Osteoblast (primary cell): Measurements from ENCODE around the gene CCK. TPM values are rescaled to one million over a fixed set of nuclear protein-coding genes. Genes with fewer than 3 reads are reported as not detected.

ENCODE experiments used
- DNase-seq: peaks from one replicate; pipeline ENCODE4 v3.0.0; 2011; ENCODE audit warnings: low spot score, mixed read lengths; ENCODE audit not compliant: insufficient read length; ENCODE audit errors: missing footprints
- H2AFZ ChIP-seq: 2 replicates; pipeline ENCODE4 v1.6.0; 2011; ENCODE audit warnings: mild to moderate bottlenecking, low read length
- H3K27ac ChIP-seq: 2 replicates; pipeline ENCODE4 v1.5.1; 2011; ENCODE audit warnings: mild to moderate bottlenecking, low read depth, low read length, moderate library complexity
- H3K27me3 ChIP-seq: 2 replicates; pipeline ENCODE4 v1.6.0; 2012; ENCODE audit warnings: mild to moderate bottlenecking, control low read depth, inconsistent platforms, low read length, moderate library complexity; ENCODE audit not compliant: insufficient read depth
- H3K36me3 ChIP-seq: 2 replicates; pipeline ENCODE4 v1.5.1; 2011; ENCODE audit warnings: mild to moderate bottlenecking, low read length, control low read depth, moderate library complexity; ENCODE audit not compliant: insufficient read depth
- H3K4me1 ChIP-seq: 2 replicates; pipeline ENCODE4 v1.5.1; 2011; ENCODE audit warnings: mild to moderate bottlenecking, low read length, control low read depth, moderate library complexity; ENCODE audit not compliant: insufficient read depth
- H3K4me2 ChIP-seq: 2 replicates; pipeline ENCODE4 v1.6.0; 2011; ENCODE audit warnings: mild to moderate bottlenecking, low read length; ENCODE audit not compliant: insufficient read depth
- H3K4me3 ChIP-seq: fragments of 200-600 bp; sonication (generic); 3 replicates; pipeline ENCODE4 v1.5.1; 2012; ENCODE audit warnings: mild to moderate bottlenecking, low read length, inconsistent platforms; ENCODE audit not compliant: insufficient read depth
- H3K79me2 ChIP-seq: 2 replicates; pipeline ENCODE4 v1.6.0; 2012; ENCODE audit warnings: mild to moderate bottlenecking, low read length, control low read depth, inconsistent platforms; ENCODE audit not compliant: insufficient read depth
- H3K9me3 ChIP-seq: 2 replicates; pipeline ENCODE4 v1.5.1; 2011; ENCODE audit warnings: low read depth, low read length, control low read depth
- H4K20me1 ChIP-seq: 2 replicates; pipeline ENCODE4 v1.6.0; 2012; ENCODE audit warnings: mild to moderate bottlenecking, low read length, control low read depth; ENCODE audit not compliant: insufficient read depth
- CTCF ChIP-seq: IDR thresholded peaks from 2 replicates; pipeline ENCODE4 v1.5.1; 2011; ENCODE audit warnings: mild to moderate bottlenecking, low read depth, low read length, moderate library complexity; ENCODE audit errors: extremely low read depth
- total RNA-seq: library from RNA; depleted of rRNA; stranded (reverse); fragments of >200 nt; gene quantifications from 2 replicates; pipeline ENCODE4 v1.2.3, GENCODE V29; 2012

CCK gene
- total RNA-seq, 1 donor, result not detected

GRCh38 chr3:42298259-42298658 lies 32.3 kb upstream of the CCK start:
- H3K27ac ChIP-seq, result no peak overlapping the region
- no peaks in the 10 kb centered on the region for H3K36me3 ChIP-seq
- no peak overlapping the region for H3K4me2 ChIP-seq
- DNase-seq, result no peak
- H3K4me3 ChIP-seq, result no peak overlapping the region
- H3K4me1 ChIP-seq, result no peaks in the 10 kb centered on the region
- H3K27me3 ChIP-seq, result no peaks in the 10 kb centered on the region
- H2AFZ ChIP-seq, result no peak overlapping the region
- no peaks in the 10 kb centered on the region for H3K79me2 ChIP-seq
- H3K9me3 ChIP-seq, result no peaks in the 10 kb centered on the region
- H4K20me1 ChIP-seq, result no peaks in the 10 kb centered on the region
- TF ChIP-seq CTCF, result no peak

GRCh38 chr3:42292009-42292408 lies 26.0 kb upstream of the CCK start:
- H2AFZ ChIP-seq, result no peak overlapping the region
- no peaks in the 10 kb centered on the region for H3K36me3 ChIP-seq
- H3K4me1 ChIP-seq, result no peaks in the 10 kb centered on the region
- no peak overlapping the region for H3K27ac ChIP-seq
- no peaks in the 10 kb centered on the region for H3K79me2 ChIP-seq
- H3K4me2 ChIP-seq, result no peak overlapping the region
- H3K4me3 ChIP-seq, result no peak overlapping the region
- no peaks in the 10 kb centered on the region for H3K9me3 ChIP-seq
- TF ChIP-seq CTCF, result no peak
- H3K27me3 ChIP-seq, result no peaks in the 10 kb centered on the region
- H4K20me1 ChIP-seq, result no peaks in the 10 kb centered on the region
- DNase-seq, result no peak

GRCh38 chr3:42290966-42291714 lies 25.2 kb upstream of the CCK start:
- Histone ChIP-seq H3K4me2 (no peak overlapping the region), H3K27ac (no peak overlapping the region), H3K79me2 (no peaks in the 10 kb centered on the region), H3K27me3 (no peaks in the 10 kb centered on the region), H2AFZ (no peak overlapping the region), H3K36me3 (no peaks in the 10 kb centered on the region), H3K4me1 (no peaks in the 10 kb centered on the region), H3K4me3 (no peak overlapping the region), H3K9me3 (no peaks in the 10 kb centered on the region), H4K20me1 (no peaks in the 10 kb centered on the region)
- no peak for DNase-seq
- TF ChIP-seq CTCF, result no peak

GRCh38 chr3:42289026-42289425 lies 23.0 kb upstream of the CCK start:
- Histone ChIP-seq H3K36me3 (no peaks in the 10 kb centered on the region), H3K4me1 (no peaks in the 10 kb centered on the region), H3K4me2 (no peak overlapping the region), H3K4me3 (no peak overlapping the region), H3K9me3 (no peaks in the 10 kb centered on the region), H3K27me3 (no peaks in the 10 kb centered on the region), H2AFZ (no peak overlapping the region), H3K27ac (no peak overlapping the region), H4K20me1 (no peaks in the 10 kb centered on the region), H3K79me2 (no peaks in the 10 kb centered on the region)
- no peak for TF ChIP-seq CTCF
- DNase-seq, result no peak
